A549 treated with RU486 at 1 μM for 4 hours (cell line): ENCODE measurements around the gene TAF11. TPM values are rescaled to one million over a fixed set of nuclear protein-coding genes. Genes with fewer than 3 reads are reported as not detected.

Source experiments
- total RNA-seq: library from RNA; stranded (reverse); fragments of 200-300 nt; extraction: Qiagen RNA extraction; gene quantifications from 5 replicates; pipeline ENCODE4 v1.2.3, GENCODE V29; 2022; ENCODE audit warnings: low read depth

Gene TAF11
- total RNA-seq = 15.2 to 21.6 TPM (median 19.5 TPM) in 5 replicates

GRCh38 chr6:34887753-34888513, at the start of gene TAF11:
TAF11 (minus strand) TSS chr6:34888042; CDS start chr6:34887957, 85 bp downstream.

GRCh38 chr6:34888874-34889555, 1.2 kb upstream of the TAF11 start, which contains the start of gene ANKS1A:
ANKS1A (plus strand) TSS chr6:34889255; CDS start chr6:34889403, 148 bp downstream.

Other genes starting within 250 kb of the TAF11 start
- gene ILRUN, start 191.3 kb downstream of the TAF11 start, total RNA-seq = 26.8 to 33.2 TPM (median 31.8 TPM) in 5 replicates
- gene SNRPC, start 130.5 kb downstream of the TAF11 start, total RNA-seq = 195 to 226 TPM (median 207 TPM) in 5 replicates
- 4.0 to 6.8 TPM (median 6.1 TPM) in 5 replicates for gene BLTP3A, start 96.0 kb downstream of the TAF11 start, total RNA-seq
- 5.1 to 7.8 TPM (median 6.8 TPM) in 5 replicates for gene ANKS1A, start 1.2 kb upstream of the TAF11 start, total RNA-seq